ENCODE data around the gene CENPP.

- TF ChIP-seq CTCF (IDR thresholded peaks at IDR 0.05) (no peak), ZNF425 (CRISPR knock-in tag; conservative IDR thresholded peaks at IDR 0.05) (no peak), ATF3 (CRISPR knock-in tag; conservative IDR thresholded peaks at IDR 0.05) (no peak)
Observed at GRCh38 chr9:92543972-92544371, 218.2 kb downstream of the CENPP start.
